ENCODE data around the gene EPB42.
"Not testable (repeated sequence)": the region's sequence is repeated elsewhere in the genome, so short reads cannot be mapped to it uniquely, and the experiment has no call there.

DNA sequence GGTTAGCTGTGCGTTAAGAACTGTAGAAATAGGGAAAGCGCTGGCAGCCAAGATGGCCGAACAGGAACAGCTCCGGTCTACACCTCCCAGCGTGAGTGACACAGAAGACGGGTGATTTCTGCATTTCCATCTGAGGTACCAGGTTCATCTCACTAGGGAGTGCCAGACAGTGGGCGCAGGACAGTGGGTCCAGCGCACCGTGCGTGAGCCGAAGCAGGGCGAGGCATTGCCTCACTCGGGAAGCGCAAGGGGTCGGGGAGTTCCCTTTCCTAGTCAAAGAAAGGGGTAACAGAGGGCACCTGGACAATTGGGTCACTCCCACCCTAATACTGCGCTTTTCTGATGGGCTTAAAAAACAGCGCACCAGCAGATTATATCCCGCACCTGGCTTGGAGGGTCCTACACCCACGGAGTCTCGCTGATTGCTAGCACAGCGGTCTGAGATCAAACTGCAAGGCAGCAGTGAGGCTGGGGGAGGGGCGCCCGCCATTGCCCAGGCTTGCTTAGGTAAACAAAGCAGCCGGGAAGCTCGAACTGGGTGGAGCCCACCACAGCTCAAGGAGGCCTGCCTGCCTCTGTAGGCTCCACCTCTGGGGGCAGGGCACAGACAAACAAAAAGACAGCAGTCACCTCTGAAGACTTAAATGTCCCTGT, 45.0 kb downstream of the EPB42 start:
- TF ChIP-seq, protein P1, sequence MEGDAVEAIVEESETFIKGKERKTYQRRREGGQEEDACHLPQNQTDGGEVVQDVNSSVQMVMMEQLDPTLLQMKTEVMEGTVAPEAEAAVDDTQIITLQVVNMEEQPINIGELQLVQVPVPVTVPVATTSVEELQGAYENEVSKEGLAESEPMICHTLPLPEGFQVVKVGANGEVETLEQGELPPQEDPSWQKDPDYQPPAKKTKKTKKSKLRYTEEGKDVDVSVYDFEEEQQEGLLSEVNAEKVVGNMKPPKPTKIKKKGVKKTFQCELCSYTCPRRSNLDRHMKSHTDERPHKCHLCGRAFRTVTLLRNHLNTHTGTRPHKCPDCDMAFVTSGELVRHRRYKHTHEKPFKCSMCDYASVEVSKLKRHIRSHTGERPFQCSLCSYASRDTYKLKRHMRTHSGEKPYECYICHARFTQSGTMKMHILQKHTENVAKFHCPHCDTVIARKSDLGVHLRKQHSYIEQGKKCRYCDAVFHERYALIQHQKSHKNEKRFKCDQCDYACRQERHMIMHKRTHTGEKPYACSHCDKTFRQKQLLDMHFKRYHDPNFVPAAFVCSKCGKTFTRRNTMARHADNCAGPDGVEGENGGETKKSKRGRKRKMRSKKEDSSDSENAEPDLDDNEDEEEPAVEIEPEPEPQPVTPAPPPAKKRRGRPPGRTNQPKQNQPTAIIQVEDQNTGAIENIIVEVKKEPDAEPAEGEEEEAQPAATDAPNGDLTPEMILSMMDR (IDR thresholded peaks at IDR 0.05), result not testable (repeated sequence)
- TF ChIP-seq POLR2A (IDR thresholded peaks at IDR 0.05), result not testable (repeated sequence)

All from heart left ventricle (tissue), 13 donors.